ENCODE measurements around the gene SMIM1.
A peak's percentile ranks its signal among the peaks of the same experiment; 100 is the strongest.

Gene SMIM1

DNA sequence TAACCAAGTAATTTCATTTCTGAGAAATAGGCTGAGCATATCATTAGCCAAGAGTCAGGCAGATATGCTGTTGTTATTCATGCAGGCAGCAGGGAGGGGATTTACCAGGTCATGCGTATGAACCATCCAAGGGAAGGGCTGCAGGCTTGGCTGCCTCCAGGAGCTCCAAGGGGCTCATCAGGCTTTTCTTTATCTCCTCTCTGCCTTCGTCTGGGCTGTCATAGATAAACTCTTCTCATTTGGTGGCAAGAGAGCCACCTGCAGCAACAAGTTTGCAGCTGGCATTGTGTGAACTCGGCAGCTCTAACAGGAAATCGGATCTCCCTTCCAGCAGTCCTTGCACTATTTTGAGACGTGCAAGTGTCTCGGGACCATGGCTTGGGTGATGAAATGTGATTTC, 12.8 kb upstream of the SMIM1 start:
- DNase-seq, result no peak

DNA sequence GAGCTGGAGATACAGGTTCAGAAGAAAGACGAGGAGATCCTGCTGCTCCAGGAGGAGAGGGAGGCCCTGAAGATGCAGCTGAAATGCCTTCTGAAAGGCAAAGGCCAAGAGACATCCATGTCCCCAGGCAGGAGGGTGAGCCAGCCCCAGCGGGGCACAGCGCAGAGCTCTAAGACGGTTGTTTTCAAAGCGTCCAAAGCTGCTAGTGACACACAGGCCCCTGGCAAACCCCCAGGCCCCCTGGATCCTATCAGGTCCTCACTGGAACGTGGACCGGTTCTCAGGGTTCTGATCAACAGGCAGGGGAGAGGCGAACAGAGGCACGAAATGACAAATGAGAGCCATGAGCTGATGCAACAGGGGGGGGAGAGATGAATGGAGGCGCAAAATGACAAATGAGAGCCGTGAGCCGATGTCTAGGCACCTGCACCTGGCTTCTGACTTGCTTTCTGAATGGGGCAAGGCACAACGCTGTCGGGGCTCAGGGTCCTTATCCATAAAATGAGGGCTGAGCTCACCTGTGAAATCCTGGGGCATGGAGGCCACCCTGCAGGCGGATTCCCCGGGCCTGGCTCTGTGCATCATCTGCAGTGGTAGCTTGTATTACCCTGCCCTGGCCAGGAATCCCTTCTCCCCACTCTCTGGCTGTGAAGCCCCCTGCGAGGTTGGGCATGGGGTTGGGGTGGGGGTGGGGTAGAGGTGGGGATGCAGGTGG, 11.1 kb upstream of the SMIM1 start:
- no peak for DNase-seq

DNA sequence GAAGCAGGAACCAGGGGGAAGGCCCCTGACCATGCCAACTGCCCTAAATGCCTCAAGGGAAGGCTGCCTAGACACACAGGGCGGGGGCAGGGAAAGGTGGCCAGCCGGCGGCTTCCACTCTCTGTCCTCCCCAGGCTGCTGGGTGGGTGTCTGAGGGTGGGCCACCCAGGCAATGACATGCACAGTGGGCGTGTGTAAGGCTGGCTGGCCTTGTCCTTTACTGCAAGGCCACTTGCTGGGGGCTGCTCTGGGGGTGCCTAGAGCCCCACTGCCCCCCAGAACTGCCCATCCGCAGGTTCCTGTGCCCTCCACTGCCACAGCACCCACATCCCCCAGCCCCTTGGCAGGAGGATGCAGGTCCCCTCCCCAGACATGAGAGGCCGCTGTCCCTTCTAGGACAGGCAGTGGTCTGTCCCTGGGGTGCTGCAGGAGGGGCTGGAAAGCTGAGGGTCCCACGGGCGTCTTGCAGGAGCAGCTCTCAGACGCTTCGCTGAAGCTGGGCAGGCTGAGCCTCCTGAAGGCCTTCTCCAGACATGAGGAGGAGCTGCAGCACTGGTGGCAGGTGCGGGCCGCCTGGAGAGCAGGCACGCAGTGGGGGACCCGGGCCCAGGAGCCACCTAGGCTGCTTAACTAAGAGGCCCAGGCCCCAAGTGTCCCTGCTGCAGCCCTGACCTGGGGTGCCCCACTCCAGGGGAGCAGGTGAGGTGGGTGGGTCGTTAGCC, 10.2 kb upstream of the SMIM1 start:
- no peak for DNase-seq

DNA sequence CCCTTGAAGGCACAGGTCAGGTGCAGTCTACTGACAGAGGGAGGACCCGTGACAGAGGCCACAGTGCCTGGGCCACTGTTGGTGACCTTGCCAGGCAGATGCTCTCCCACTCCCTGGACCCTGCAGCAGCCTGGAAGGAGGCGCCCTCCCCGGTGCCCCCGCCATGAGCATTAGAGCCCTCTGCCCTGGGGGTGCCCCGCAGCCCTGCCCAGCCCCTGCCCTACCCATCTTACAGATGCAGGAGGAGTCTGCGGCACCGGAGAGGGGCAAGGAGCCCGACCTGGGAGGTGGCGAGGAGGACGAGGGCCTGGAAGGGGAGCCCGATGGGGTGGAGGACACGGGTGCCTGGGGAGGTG, 9.7 kb upstream of the SMIM1 start:
- DNase-seq, result no peak

DNA sequence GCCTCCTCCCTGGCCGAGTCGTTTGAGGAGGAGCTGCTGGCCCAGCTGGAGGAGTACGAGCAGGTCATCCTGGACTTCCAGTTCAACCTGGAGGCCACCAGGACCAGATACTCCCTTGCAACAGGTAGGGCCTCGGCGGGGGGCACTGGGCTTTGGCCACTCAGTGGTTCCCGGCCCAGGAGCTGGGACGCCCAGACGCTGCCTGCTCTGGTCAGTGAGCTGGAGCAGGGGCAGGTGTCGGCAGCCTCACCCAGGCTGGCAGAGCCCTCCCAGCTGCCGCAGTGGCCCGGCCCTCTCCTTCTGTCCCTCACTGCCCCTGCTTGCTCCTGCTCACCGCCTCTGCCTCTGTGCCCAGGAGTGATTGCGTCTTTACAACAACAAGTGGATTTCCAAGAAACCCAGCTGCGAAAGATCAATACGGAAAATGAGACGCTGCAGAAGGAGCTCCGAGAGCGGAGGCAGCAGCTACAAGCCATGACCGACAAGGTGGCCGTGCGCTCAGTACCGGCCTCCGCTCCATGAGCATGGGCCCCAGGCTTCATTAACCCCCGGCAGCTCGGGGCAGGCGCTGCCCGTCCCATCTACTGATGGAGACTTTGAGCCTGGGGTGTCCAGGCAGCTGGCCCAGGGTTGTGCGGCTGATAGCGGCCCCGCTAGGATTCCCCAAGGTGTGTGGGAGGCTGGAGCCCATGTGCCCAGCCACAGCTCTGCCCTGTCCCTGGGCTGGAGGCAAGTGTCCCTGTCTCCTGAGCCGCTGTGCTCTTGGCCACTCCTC, 9.0 kb upstream of the SMIM1 start:
- no peak for DNase-seq

DNA sequence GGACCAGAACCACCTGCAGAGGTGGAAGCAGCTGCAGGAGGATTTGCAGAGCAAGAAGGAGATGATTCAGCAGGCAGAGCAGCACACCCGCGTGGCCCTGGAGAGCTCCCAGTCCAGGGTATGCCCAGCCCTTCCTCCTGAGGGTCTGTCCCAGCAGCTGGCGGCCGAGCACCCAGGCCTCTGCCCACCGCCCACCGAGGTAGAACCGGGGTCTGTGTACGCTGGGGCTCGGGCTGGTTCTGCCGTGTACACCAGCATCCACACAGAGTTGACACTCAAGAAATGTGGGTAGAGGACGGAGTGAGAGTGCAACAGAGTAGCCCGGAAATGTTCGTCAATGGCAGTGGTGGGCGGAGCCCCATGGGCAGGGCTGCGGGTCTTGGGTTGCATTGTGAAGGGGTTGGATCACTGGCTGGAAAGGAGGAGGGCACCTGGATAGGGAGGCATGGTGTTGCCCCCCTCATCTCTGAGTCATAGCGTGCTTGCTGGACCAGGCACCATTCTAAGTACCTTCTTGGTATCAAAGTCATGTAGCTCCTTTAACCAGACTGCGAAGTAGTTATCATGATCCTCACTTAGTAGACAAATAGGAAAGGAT, 5.1 kb upstream of the SMIM1 start:
- no peak for DNase-seq

DNA sequence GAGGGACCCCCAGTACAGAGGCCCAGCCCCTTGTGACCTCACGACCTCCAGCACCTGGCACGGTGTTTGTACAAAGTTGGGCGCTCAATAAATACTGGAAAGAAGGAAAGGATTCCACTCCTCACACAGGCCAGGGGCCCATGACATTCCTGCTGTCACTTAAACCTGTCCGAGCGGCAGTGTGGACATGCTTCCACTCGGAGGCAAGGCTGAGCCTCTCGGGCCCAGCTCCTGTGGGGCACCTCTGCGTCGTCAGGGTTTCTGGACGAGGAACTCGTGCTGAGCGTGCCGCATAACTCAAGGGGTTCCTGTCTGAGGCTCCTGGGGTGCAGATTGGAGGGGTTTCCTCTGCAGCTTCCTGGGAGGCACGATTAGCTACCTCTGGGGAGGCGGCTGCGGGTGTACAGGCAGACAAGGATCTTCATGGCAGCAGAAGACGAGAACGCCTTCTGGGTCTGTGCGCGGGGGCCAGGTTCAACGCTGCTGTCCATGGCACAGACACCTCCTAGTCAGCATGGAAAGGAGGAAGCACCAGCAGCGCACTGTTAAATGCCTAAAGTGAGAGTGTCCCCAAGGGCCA, 3.6 kb upstream of the SMIM1 start:
- DNase-seq, result no peak

DNA sequence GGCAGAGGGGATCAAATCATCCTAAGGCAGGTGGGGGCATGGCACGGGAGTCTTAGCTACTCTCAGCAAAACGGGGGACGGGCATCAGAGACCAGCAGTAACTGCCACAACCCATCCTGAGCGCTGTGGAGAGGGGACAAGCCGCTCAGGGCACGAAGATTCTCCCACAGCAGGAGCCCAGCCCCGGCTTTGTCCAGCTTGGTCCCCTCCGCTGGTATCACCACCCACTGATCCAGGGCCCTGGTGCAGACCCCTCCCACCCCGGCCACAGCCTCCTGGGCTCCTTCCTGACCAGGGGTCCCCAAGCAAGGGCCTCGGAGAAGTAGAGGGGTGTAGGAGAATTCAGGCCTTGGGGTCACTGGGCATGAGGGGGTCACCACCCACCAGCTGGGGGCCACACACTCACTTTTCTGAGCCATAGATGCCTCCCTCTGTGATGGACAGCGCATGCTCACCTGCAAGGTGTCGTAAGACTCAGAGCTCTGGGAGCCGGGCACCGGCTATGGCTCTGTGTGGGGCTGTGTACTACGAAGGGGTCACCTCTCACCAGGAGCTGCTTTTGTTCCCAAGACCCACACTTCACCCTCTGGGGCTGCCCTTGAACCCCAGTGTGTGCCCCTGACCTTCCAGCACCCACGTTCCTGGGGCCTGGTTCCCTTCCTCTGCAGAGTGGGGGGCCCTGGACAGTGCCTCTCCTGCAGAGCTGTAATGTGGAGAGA, 2.3 kb upstream of the SMIM1 start:
- DNase-seq, result no peak

DNA sequence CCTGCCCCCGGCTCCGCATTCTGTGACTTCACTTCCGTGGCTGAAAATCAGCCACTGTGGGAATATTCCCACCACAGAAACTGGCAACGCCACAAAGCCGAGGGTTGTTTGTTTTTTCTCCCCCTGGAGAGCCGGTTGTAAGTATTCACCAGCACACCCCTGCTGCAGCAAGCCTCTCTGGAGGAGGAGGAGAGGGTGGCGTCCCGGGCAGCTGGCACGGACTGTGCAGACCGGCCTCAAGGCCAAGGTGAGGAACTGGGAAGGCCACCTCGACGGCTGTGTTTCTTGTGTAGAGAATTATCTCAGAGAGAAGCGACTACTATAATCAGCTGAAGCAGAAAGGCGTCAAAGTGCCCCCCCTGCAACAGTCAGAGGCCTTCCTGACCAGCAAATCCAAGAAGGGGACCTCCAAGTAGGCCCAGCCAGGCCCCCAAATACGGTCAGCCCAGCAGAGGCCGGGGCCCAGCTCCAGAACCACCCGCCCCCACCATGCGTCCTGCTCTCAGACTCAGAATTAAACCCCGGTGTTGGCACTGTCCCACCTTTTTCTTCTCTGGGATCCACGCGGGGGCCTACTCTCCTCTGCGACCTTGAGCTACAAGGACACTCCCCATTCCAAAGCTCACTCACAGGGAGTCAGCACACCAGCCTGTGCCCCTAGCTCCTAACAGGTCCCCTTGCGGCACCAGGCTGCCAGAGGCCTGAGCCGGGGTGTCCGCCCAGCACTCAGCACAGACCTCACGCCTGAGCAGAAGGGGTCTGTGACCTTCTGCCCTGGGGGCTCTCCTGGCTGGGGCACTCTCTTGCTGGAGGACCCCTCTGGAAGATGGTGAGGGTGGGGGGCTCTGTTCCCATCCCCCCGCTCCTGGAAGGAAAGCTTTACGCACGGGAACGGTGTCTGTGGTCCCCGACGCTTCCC, 1.2 kb upstream of the SMIM1 start:
- no peak for DNase-seq

DNA sequence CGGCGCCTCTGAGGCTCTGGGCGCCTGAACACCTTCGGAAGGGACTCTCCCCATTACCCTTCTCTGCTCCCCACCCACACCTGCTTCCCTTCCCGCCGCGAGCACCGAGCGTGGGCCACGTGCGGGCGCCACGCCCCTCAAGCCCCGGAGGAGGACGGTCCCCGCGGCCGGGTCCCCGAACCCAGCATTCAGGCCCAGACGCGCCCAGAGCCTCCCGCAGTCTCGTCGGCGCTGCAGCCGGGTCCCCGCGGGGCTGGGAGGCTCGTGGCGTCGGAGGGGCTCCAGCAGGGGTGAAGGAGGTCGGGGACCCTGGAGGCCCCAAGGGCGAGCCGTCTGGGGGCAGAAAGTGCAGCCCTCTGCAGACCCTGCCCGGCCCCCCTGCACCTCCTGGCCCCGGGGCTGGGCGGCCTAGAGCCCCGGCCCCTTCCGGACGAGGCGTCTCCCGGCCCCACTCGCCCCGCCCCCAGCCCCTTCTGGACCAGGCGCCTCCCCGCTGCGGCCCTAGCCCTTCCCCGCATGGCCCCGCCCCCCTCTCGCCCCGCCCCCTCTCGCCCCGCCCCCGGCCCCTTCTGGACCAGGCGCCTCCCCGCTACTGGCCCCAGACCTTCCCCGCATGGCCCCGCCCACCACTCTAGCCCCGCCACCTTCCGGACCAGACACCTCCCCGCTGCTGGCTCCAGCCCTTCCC, 378 bp upstream of the SMIM1 start:
- DNase-seq, result peak; percentile 47 to 50

DNA sequence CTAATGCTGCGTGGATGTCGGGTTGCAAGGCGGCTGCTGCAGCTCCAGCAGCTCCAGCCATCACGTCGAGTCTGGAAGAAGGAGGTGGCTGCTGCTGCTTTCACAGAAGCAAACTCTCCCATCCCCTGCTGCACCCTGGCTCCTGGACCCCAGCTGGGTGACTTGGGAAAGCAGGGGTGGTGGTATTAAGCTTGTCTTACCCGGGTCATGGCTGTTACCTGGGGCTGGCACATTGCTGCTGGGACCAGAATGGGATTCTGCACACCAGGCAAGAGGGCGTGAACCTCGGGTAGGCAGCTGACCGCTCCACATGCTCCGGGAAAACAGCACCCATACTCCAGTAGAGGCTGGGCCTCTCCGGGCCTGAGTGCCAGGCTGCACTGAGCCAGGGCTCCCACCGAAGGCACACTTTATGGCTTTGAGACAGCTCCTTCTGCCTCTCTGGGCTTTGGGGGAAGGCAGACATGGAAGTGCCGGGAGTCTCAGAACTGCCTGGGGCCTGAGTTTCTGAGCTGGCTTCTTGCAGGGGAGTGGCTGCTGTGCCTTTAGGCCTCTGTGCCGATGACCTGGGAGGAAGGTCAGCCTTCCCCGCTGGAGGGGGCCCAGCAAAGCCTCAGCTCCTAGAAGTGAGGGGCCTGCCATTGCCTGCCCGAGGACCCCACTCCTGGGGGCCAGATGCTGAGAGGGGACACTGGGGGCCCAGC, 1.2 kb downstream of the SMIM1 start:
- DNase-seq, result no peak

DNA sequence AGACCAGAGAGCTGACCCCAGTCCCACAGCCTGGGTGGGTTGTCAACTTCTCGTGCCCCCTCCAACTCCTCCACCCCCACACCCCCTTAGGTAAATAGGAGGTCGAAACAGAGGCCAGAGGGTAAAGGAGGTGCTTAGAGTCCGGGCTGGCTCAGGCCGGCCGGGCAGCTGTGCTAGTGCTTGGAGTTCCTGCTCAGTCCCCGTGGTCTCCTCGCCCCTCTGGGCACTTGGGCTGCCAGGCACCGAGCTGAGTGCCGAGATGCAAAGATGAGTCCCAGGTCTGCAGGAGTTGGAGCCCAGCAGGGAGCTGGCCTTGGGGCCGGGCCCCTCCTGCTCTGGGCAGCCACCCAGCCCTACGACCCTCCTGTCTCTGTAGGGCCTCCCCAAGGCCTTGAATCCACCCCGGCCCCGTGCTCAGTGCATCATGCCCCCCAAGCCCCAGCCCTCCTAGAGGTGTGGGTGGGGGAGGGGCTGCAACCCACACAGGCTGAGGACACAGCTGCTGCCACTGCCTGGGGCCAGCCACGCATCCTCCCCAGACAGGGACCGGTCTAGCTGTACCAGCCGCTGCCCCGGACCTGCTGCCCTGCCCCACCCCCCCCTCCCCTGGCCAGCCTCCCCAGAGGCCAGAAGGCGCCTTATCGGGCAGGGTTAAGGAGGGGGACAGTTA, 1.9 kb downstream of the SMIM1 start:
- DNase-seq, result no peak

DNA sequence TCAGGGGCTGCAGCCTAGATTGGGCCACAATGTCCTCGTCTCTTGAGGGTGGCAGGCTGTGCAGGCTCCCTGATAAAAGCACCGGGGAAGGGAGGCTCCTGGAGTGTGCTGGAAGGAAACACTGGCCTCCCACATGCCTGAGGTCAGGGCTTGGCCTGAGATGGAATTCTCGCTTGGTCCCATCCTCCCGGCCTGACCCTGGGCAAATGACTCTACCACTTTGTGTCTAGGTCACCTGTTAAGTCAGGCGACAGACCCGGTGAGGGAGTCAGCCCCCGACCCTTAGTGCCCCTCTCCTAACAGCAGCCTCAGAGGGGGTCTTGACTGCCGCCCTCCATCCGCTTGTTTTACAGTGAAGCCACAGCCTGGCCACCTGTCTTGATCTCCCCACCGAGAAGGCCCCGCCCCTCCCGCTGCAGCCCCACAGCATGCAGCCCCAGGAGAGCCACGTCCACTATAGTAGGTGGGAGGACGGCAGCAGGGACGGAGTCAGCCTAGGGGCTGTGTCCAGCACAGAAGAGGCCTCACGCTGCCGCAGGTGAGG, 2.5 kb downstream of the SMIM1 start:
- no peak for DNase-seq

DNA sequence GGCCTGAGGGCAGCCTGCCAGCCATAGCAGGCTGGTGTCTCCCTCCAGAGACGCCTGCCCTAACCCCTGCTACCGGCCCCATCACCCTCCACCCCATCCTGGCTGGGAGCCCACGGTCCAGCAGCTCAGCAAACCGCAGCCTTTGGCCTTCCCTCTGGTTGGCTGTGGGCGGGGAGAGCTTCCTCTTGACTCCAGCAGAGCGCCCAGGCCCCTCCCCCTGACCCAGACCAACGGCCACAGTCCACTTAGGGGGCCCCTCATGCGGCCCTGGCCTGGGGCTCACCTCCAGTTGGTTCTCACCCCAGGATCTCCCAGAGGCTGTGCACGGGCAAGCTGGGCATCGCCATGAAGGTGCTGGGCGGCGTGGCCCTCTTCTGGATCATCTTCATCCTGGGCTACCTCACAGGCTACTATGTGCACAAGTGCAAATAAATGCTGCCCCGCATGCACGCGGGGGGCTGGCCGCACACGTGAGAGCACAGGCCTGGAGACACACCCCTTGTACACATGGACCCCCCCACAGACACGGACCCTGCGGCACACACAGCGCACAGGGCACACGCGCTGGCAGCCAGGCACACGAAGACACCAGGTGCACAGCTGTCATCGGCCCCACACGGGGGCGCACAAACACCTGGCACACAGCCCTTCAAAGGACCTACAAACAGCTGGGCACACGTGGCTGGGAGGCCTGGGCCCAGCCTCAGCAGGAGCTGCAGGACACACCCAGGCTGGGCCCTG, 3.1 kb downstream of the SMIM1 start:
- DNase-seq, result peak; percentile 61 to 65

DNA sequence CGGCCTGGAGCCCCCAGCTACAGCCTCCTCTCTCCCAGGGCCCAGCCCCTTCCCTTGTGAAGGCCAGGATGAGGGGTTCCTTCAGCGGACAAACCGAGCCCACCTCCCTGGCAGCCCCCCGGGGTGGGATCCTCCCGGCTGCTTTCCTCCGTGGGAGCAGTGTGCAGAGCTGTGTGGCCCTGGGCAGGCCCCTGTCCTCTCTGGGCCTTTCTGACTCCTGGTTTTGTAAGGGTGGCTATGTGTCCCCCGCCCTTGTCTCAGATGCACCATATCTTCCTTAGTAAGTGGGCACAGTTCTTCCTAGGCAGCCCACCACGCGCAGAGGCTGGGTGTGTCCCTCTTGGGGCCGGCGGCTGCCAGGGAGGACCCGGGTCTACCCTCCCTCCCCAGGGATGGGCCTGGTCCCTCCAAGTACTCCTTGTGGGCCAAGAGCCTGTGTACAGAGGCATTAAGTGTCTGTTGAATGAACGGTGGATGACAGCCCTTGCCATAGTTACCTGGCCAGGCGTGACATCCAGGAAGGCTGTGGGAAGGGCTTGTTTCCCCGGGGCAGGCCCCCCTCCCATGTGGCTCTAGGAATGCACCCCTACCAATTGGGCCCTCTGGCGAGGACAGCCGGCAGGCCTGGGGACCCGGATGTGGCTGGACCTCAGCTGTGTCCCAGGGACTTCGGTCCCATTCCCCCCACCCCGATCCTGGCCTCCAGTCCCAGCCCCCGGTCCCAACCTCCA, 3.8 kb downstream of the SMIM1 start:
- DNase-seq, result no peak

DNA sequence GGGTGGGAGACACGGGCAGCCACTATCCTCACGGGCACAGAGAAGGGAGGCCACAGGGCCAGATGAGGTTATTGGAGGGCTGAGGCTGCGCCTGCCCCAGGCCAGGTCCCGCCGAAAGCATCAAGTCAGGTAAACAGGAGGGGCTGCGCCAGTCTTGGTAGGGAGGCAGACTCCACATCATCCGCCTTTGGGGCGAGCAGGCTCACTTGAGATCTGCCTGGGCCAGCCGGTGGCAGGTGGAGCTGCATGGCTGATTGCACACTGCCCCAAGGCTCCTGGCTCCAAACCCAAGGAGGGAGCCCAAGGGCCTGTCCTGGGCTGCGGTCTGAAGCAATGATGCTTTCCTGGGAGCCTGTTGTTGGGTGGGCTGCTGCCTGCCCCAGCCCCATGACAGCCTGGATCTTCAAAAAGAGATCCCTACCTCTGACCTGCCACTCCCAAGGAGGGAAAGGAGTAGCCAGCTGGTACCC, 4.6 kb downstream of the SMIM1 start:
- no peak for DNase-seq

All from NCI-H1930 (cell line).